ENCODE data around the gene MANSC4.

DNA sequence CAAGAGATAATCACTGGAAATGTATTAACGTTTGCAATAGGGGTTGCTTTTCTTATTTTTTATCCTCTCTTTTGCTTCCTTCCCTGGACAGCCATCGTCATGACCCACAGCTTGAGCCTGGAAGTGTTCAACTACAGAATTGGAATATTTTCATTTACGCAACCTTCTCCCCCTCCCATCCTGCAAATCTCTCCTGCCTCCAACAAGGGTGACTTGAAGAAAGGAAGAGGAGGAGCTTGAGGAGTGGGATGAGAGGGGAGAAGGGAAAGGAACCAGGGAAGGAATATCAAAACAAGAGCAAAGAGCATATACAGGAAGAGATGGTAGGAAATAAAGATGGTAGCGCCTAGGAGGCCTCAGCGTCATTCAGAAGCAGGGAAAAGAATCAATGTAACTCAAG is 1.6 kb upstream of the MANSC4 start:
- TF ChIP-seq CTCF (IDR thresholded peaks at IDR 0.05) (no peak), TEAD4 (CRISPR knock-in tag; IDR thresholded peaks at IDR 0.05) (no peak)
